OCI-M2 (cell line): ENCODE data around the gene KIF1B.
"Not testable (repeated sequence)": the region's sequence is repeated elsewhere in the genome, so short reads cannot be mapped to it uniquely, and the experiment has no call there.

ENCODE experiments used
- DNase-seq: peaks from one replicate; lab custom pipeline; 2025; ENCODE audit not compliant: unreplicated experiment; lab: John Stamatoyannopoulos, UW

The KIF1B gene

GRCh38 chr1:10425826-10426534, 215.6 kb downstream of the KIF1B start:
- DNase-seq = not testable (repeated sequence)

- DNase-seq = not testable (repeated sequence)
Measured at GRCh38 chr1:10426535-10426848, 216.1 kb downstream of the KIF1B start.

- DNase-seq = no peak
Measured at GRCh38 chr1:10428984-10429383, 218.6 kb downstream of the KIF1B start.

- DNase-seq = no peak
Measured at GRCh38 chr1:10429868-10430215, 219.5 kb downstream of the KIF1B start.

- DNase-seq = peak; percentile 46
Measured at GRCh38 chr1:10430216-10431069, 220.1 kb downstream of the KIF1B start, which contains the start of gene CENPS. Gene CENPS (plus strand): TSS chr1:10430433. CDS start chr1:10430518, 85 bp downstream.
